HEK293T (cell line): ENCODE results near the gene SFR1.

Source experiments
- CTCF ChIA-PET: fragments of 350-600 bp; formaldehyde crosslinking; extraction: SDS; loops from one replicate; lab custom pipeline; 2021; ENCODE audit warnings: antibody characterized with exemption, inconsistent platforms; lab: Yijun Ruan, JAX
- POLR2A ChIA-PET: fragments of 350-600 bp; formaldehyde crosslinking; extraction: SDS; loops from one replicate; lab custom pipeline; 2020; ENCODE audit warnings: antibody characterized with exemption, inconsistent platforms; lab: Yijun Ruan, JAX
- DNase-seq: peaks from one replicate; pipeline ENCODE4 v3.0.0; 2012; ENCODE audit warnings: mixed read lengths; ENCODE audit errors: extremely low spot score
- ARNT ChIP-seq: fragments of 450-650 bp; IDR thresholded peaks from 2 replicates; pipeline ENCODE4 v1.6.1; 2017; ENCODE audit warnings: mild to moderate bottlenecking
- BHLHE40 ChIP-seq: fragments of 450-650 bp; IDR thresholded peaks from 2 replicates; pipeline ENCODE4 v1.6.1; 2016; ENCODE audit warnings: mild to moderate bottlenecking, moderate library complexity, borderline replicate concordance
- CTBP1 ChIP-seq: fragments of 450-650 bp; IDR thresholded peaks from 2 replicates; pipeline ENCODE4 v1.6.1; 2016; ENCODE audit warnings: borderline replicate concordance
- ELF4 ChIP-seq: fragments of 450-650 bp; IDR thresholded peaks from 2 replicates; pipeline ENCODE4 v1.6.1; 2017; ENCODE audit warnings: antibody characterized with exemption
- FOXA1 ChIP-seq: fragments of 450-650 bp; IDR thresholded peaks from 2 replicates; pipeline ENCODE4 v1.6.1; 2016; ENCODE audit warnings: mild to moderate bottlenecking
- FOXK2 ChIP-seq: fragments of 450-650 bp; IDR thresholded peaks from 2 replicates; pipeline ENCODE4 v1.6.1; 2016; ENCODE audit warnings: mild to moderate bottlenecking
- FOXM1 ChIP-seq: fragments of 450-650 bp; IDR thresholded peaks from 2 replicates; pipeline ENCODE4 v1.6.1; 2017; ENCODE audit warnings: mild to moderate bottlenecking, borderline replicate concordance
- HDGF ChIP-seq: fragments of 450-650 bp; IDR thresholded peaks from 2 replicates; pipeline ENCODE4 v1.6.1; 2017; ENCODE audit warnings: antibody characterized with exemption, borderline replicate concordance
- L3MBTL2 ChIP-seq: fragments of 450-650 bp; conservative IDR thresholded peaks from 2 replicates; pipeline ENCODE4 v1.6.1; 2016; ENCODE audit warnings: mild to moderate bottlenecking
- LEF1 ChIP-seq: fragments of 450-650 bp; IDR thresholded peaks from 2 replicates; pipeline ENCODE4 v1.6.1; 2017; ENCODE audit warnings: mild to moderate bottlenecking, borderline replicate concordance
- NFRKB ChIP-seq: fragments of 450-650 bp; IDR thresholded peaks from 2 replicates; pipeline ENCODE4 v1.6.1; 2016; ENCODE audit warnings: mild to moderate bottlenecking, moderate library complexity
- PKNOX1 ChIP-seq: fragments of 450-650 bp; IDR thresholded peaks from 2 replicates; pipeline ENCODE4 v1.6.1; 2016
- SP1 ChIP-seq: fragments of 450-650 bp; IDR thresholded peaks from 2 replicates; pipeline ENCODE4 v1.6.1; 2017
- SUZ12 ChIP-seq: fragments of 450-650 bp; IDR thresholded peaks from 2 replicates; pipeline ENCODE4 v1.6.1; 2016; ENCODE audit warnings: mild to moderate bottlenecking
- TARDBP ChIP-seq: fragments of 450-650 bp; IDR thresholded peaks from 2 replicates; pipeline ENCODE4 v1.6.1; 2016
- ZNF384 ChIP-seq: fragments of 450-650 bp; IDR thresholded peaks from 2 replicates; pipeline ENCODE4 v1.6.1; 2016

SFR1 gene

DNA sequence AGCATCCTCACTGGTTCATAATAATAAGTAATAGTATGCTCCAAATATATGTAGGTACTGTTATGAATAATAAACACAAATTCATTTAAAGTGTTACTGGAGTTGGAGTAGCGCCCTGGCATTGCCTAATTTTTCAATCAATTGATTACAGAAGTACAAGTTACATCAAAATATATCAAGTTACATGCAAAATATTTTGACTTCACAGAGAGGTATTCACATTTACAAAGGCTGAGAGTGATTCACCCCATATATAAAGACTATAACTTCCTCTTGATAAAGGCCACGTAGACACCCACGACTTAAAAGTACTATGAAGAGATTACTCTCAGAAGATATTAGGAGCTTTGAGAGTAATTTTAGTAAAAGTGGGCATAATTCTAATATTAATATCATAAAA, 22.7 kb upstream of the SFR1 start:
- TF ChIP-seq LEF1 = no peak
- no peak for TF ChIP-seq PKNOX1
- TF ChIP-seq L3MBTL2 = no peak
- no peak for TF ChIP-seq BHLHE40
- TF ChIP-seq NFRKB = no peak
- TF ChIP-seq SP1 = no peak
- no peak for TF ChIP-seq FOXK2
- TF ChIP-seq ARNT = no peak
- no peak for TF ChIP-seq CTBP1
- no peak for TF ChIP-seq SUZ12
- no peak for TF ChIP-seq FOXM1
- no peak for TF ChIP-seq TARDBP
- TF ChIP-seq HDGF = no peak
- no peak for DNase-seq
- CTCF ChIA-PET = interaction anchor here (0.7 kb wide), 2 partner anchors 14 to 24 kb away, joined by 3 read pairs; no protein-coding TSS in a partner anchor
- POLR2A ChIA-PET = no interaction called here

DNA sequence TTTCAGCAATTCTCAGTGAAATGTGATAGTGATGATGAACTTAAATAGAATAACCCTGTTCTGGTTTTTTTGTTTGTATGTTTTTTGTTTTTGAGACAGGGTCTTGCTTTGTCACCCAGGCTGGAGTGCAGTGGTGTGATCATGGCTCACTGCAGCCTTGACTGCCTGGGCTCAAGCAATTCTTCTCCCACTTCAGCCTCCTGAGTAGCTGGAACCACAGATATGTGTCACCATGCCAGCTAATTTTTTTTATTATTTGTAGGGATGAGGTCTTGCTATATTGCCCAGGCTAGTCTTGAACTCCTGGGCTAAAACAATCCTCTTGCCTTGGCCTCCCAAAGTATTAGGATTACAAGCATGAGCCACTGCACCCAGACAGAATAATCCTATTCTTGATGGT, 22.0 kb upstream of the SFR1 start:
- TF ChIP-seq HDGF (no peak), FOXK2 (no peak), ZNF384 (no peak), BHLHE40 (no peak), NFRKB (no peak), SP1 (no peak), CTBP1 (no peak), L3MBTL2 (no peak), SUZ12 (no peak), FOXM1 (no peak), ARNT (no peak), TARDBP (no peak), FOXA1 (no peak), LEF1 (no peak), ELF4 (no peak), PKNOX1 (no peak)
- DNase-seq = no peak
- ChIA-PET CTCF (interaction anchor here (0.7 kb wide), 2 partner anchors 14 to 23 kb away, joined by 3 read pairs; no protein-coding TSS in a partner anchor), POLR2A (no interaction called here)

GRCh38 chr10:104100795-104101194, 21.2 kb upstream of the SFR1 start:
- ChIA-PET CTCF (no interaction called here), POLR2A (interaction anchor here (0.8 kb wide), 1 partner anchor 21 kb away, joined by 3 read pairs; the partner anchor contains the start of gene SFR1)
- DNase-seq = no peak
- no peak for TF ChIP-seq CTBP1
- no peak for TF ChIP-seq BHLHE40
- no peak for TF ChIP-seq LEF1
- no peak for TF ChIP-seq FOXA1
- no peak for TF ChIP-seq SP1
- TF ChIP-seq ZNF384 = no peak
- no peak for TF ChIP-seq L3MBTL2
- TF ChIP-seq FOXM1 = no peak
- no peak for TF ChIP-seq TARDBP

DNA sequence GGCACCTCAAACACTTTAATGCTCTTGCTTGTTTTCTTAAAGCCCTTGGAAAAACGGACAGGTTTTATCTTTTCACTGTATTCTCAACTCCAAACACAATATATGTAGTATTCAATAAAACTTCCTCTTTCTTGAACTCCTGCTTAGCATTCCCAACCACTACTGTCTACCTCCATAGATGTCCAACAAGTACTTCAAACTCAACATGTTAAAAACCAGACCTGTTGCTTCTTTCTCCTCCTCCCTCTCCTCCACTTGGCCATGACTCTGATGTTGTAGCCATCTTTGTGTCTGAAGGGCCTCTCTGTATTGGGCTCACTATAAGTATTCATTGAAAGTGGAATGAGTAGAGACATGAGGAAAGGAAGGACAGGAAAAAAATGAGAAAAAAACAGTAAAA, 20.1 kb upstream of the SFR1 start:
- POLR2A ChIA-PET = no interaction called here
- CTCF ChIA-PET = no interaction called here
- no peak for TF ChIP-seq SP1
- TF ChIP-seq NFRKB = no peak
- no peak for TF ChIP-seq ELF4
- TF ChIP-seq ZNF384 = no peak
- no peak for TF ChIP-seq SUZ12
- TF ChIP-seq L3MBTL2 = no peak
- TF ChIP-seq HDGF = no peak
- TF ChIP-seq TARDBP = no peak
- no peak for TF ChIP-seq FOXM1
- no peak for TF ChIP-seq FOXK2
- no peak for TF ChIP-seq PKNOX1
- no peak for DNase-seq

DNA sequence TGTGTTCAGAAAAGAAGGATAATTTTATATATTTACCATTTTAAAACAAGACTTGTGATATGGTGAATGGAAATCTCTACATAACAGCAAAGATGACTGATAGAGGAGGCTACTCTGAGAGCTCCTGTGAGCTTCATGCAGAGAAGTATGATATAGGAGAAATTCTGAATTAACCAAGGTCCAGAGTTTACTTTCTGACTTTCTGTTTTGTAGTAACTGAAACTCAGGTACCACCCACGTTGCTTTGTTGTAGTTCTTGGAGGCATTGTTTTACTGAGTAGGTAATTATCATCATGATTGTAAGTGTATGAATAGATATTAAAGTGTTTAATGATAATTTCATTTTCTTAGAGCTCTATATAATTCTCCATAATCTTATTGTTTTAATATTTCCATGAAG, 18.0 kb upstream of the SFR1 start:
- CTCF ChIA-PET = no interaction called here
- no peak for TF ChIP-seq ZNF384
- no peak for TF ChIP-seq TARDBP
- TF ChIP-seq L3MBTL2 = no peak
- no peak for TF ChIP-seq FOXK2
- TF ChIP-seq HDGF = no peak
- no peak for TF ChIP-seq ARNT
- TF ChIP-seq BHLHE40 = no peak
- no peak for TF ChIP-seq SUZ12
- TF ChIP-seq FOXA1 = no peak
- no peak for TF ChIP-seq NFRKB
- TF ChIP-seq PKNOX1 = no peak
- no peak for TF ChIP-seq FOXM1
- no peak for TF ChIP-seq CTBP1
- no peak for TF ChIP-seq SP1
- TF ChIP-seq LEF1 = no peak
- POLR2A ChIA-PET = interaction anchor here (1.4 kb wide), 1 partner anchor 17 kb away, joined by 8 read pairs; the partner anchor contains the start of gene SFR1
- no peak for DNase-seq
